Psoas muscle (tissue), 8 donors: ENCODE measurements around the gene MAPK7. TPM values are rescaled to one million over a fixed set of nuclear protein-coding genes. Genes with fewer than 3 reads are reported as not detected.

Experiments used
- ATAC-seq, 4 donors: fragments of 200-7000 bp; cut with Tn5 transposase; one replicate each; pipeline ENCODE4 v1.9.1; 2020; ENCODE audit warnings: moderate library complexity in 3 of 4, mild to moderate bottlenecking in 2 of 4
- DNase-seq, 2 donors: peaks; one replicate each; pipeline ENCODE4 v3.0.0-alpha.2; 2020
- H3K27ac ChIP-seq: fragments of 200-600 bp; one replicate; pipeline ENCODE4 v1.8.0; 2022
- H3K27me3 ChIP-seq, 3 donors: fragments of 200-600 bp in 1 of 3; one replicate each; pipeline versions ENCODE4 v1.6.1 to v1.8.0; 2013 to 2022; ENCODE audit warnings: low read length in 2 of 3, mild to moderate bottlenecking in 2 of 3, moderate library complexity in 1 of 3; ENCODE audit not compliant: insufficient read depth in 3 of 3
- H3K36me3 ChIP-seq, 2 donors: fragments of 200-600 bp in 1 of 2; one replicate each; pipeline versions ENCODE4 v1.6.1 to v1.8.0; 2013 to 2022; ENCODE audit warnings: low read depth in 1 of 2, mild to moderate bottlenecking in 1 of 2, moderate library complexity in 1 of 2; ENCODE audit not compliant: insufficient read depth in 1 of 2
- H3K4me1 ChIP-seq: fragments of 200-600 bp; one replicate; pipeline ENCODE4 v1.8.0; 2022
- H3K4me3 ChIP-seq: fragments of 200-600 bp; one replicate; pipeline ENCODE4 v1.8.0; 2022; ENCODE audit warnings: mild to moderate bottlenecking
- H3K9me3 ChIP-seq: fragments of 200-600 bp; one replicate; pipeline ENCODE4 v1.8.0; 2022
- CTCF ChIP-seq: fragments of 200-600 bp; IDR thresholded peaks from one replicate; pipeline ENCODE4 v1.8.0; 2022; ENCODE audit warnings: antibody characterized with exemption
- WGBS, 3 donors: extraction: QIAGEN DNeasy Blood & Tissue Kit; methylation state at CpG; one replicate each; pipeline versions ENCODE4 v1.1.6 to v1.1.7; 2013; 5-methylcytosine and 5-hydroxymethylcytosine counted together
- intact Hi-C, 2 donors: fragments of 100-400 bp; cut with DNase I; formaldehyde crosslinking; loops; one replicate each; pipeline versions ENCODE4 v1.11.0 to v1.14.2; 2022
- polyA plus RNA-seq, 3 donors: library from polyadenylated mRNA; stranded (reverse); fragments of 200-250 nt; gene quantifications; one replicate each; pipeline ENCODE4 v1.2.3, GENCODE V29; 2013
- total RNA-seq, 4 donors: library from RNA; stranded (reverse); fragmentation: NEBNext Ultra II Directional in 2 of 4; extraction: Animal tissue kit (Norgen Biotek cat#: 25700) in 2 of 4; gene quantifications; one replicate each; pipeline versions ENCODE4 v1.2.1 to v1.2.4, GENCODE V29; 2021 to 2023
- donor health status: healthy with polysubstance abuse.
- donor health status: DM: no; HTN: no; CAD: no; lungs with moderate emphysema.
- donor health status: Bipolar disorder and iron deficiency.
- donor health status: healthy.
- donor health status: DM: yes; HTN: yes; CAD: no.
- donor health status: DM: no; HTN: no; CAD: no.
- donor health status: DM: no; HTN: no; CAD: no.
- donor health status: DM: yes; HTN: yes; CAD: no.

Gene MAPK7
- total and polyA plus RNA-seq, 7 donors, result 6.1 to 12.6 (median 7.5) TPM

GRCh38 chr17:19418251-19418992 is 40.1 kb downstream of the MAPK7 start:
- no peak for TF ChIP-seq CTCF
- H3K27me3 ChIP-seq, result no peaks in the 10 kb centered on the region
- peak in 1 of 2 donors; percentile 37 for DNase-seq
- H3K9me3 ChIP-seq, result no peaks in the 10 kb centered on the region
- no peak overlapping the region for H3K4me3 ChIP-seq
- intact Hi-C loops, result no loop called here
- H3K4me1 ChIP-seq, result no peaks in the 10 kb centered on the region
- peak in 3 of 4 donors; percentile 9 to 27 (median 17) for ATAC-seq
- H3K36me3 ChIP-seq, result no peaks in the 10 kb centered on the region
- WGBS, 3 donors, result 64 to 73% (median 65%) methylated on average over 7 of the region's 7 CpGs
- H3K27ac ChIP-seq, result no peak overlapping the region

- Histone ChIP-seq H3K27me3 (no peaks in the 10 kb centered on the region), H3K36me3 (no peaks in the 10 kb centered on the region), H3K4me1 (no peaks in the 10 kb centered on the region), H3K27ac (no peak overlapping the region), H3K9me3 (no peaks in the 10 kb centered on the region), H3K4me3 (no peak overlapping the region)
- DNase-seq (no peak), ATAC-seq (no peak)
- no peak for TF ChIP-seq CTCF
- 59 to 65% (median 61%) methylated on average over 4 of the region's 4 CpGs for WGBS, 3 donors
- intact Hi-C loops, result no loop called here
Observed at GRCh38 chr17:19421219-19421618, 42.9 kb downstream of the MAPK7 start.

GRCh38 chr17:19421926-19422325 is 43.6 kb downstream of the MAPK7 start:
- H3K9me3 ChIP-seq, result no peaks in the 10 kb centered on the region
- H3K27me3 ChIP-seq, result no peaks in the 10 kb centered on the region
- no peak for ATAC-seq
- H3K4me1 ChIP-seq, result no peaks in the 10 kb centered on the region
- no peak overlapping the region for H3K27ac ChIP-seq
- TF ChIP-seq CTCF, result no peak
- DNase-seq, result no peak
- intact Hi-C loops, result no loop called here
- no peaks in the 10 kb centered on the region for H3K36me3 ChIP-seq
- no peak overlapping the region for H3K4me3 ChIP-seq
- WGBS, 3 donors, result 54 to 68% (median 63%) methylated on average over 6 of the region's 6 CpGs

GRCh38 chr17:19424934-19425868 is 46.9 kb downstream of the MAPK7 start:
- 44 to 60% (median 51%) methylated on average over 8 of the region's 8 CpGs for WGBS, 3 donors
- no peak for TF ChIP-seq CTCF
- ATAC-seq, result no peak

More at GRCh38 chr17:19424934-19425868, 46.9 kb downstream of the MAPK7 start:
- intact Hi-C loops, result no loop called here
- Histone ChIP-seq H3K4me3 (no peak overlapping the region), H3K36me3 (no peaks in the 10 kb centered on the region), H3K4me1 (no peaks in the 10 kb centered on the region), H3K9me3 (no peaks in the 10 kb centered on the region), H3K27me3 (no peaks in the 10 kb centered on the region), H3K27ac (no peak overlapping the region)
- DNase-seq, result no peak
